Esophagus squamous epithelium (tissue), 5 donors: ENCODE measurements around the gene PRKCE. TPM values are rescaled to one million over a fixed set of nuclear protein-coding genes. Genes with fewer than 3 reads are reported as not detected.

Experiments used
- DNase-seq: peaks from one replicate; lab custom pipeline; 2025; lab: John Stamatoyannopoulos, UW
- H3K27ac ChIP-seq, 4 donors: fragments of 200-600 bp; sonication (generic); one replicate each; pipeline ENCODE4 v1.5.1; 2016 to 2019; ENCODE audit warnings: mild to moderate bottlenecking in 1 of 4
- H3K27me3 ChIP-seq, 4 donors: fragments of 200-600 bp; sonication (generic); 1 replicate in 3 of 4; 2 replicates in 1 of 4; pipeline versions ENCODE4 v1.5.1 to v1.6.0; 2017 to 2021; ENCODE audit warnings: antibody characterized with exemption in 1 of 4
- H3K36me3 ChIP-seq, 3 donors: fragments of 200-600 bp; sonication (generic); one replicate each; pipeline ENCODE4 v1.5.1; 2016 to 2019
- H3K4me1 ChIP-seq, 3 donors: fragments of 200-600 bp; sonication (generic); one replicate each; pipeline ENCODE4 v1.5.1; 2017 to 2019
- H3K4me3 ChIP-seq, 4 donors: fragments of 200-600 bp; sonication (generic); 1 replicate in 3 of 4; 2 replicates in 1 of 4; pipeline ENCODE4 v1.5.1; 2016 to 2019; ENCODE audit warnings: mild to moderate bottlenecking in 2 of 4, moderate library complexity in 1 of 4
- H3K9me3 ChIP-seq, 3 donors: fragments of 200-600 bp; sonication (generic); one replicate each; pipeline ENCODE4 v1.5.1; 2016 to 2019
- CTCF ChIP-seq, 6 experiments: fragments of 450-650 bp in 4 of 6; fragments of 200-600 bp in 2 of 6; sonication (generic) in 2 of 6; IDR thresholded peaks; one replicate each; pipeline ENCODE4 v1.5.1; 2016 to 2019; ENCODE audit warnings: antibody characterized with exemption in 6 of 6, mild to moderate bottlenecking in 4 of 6, moderate library complexity in 4 of 6
- POLR2A ChIP-seq, 4 donors: fragments of 450-650 bp; IDR thresholded peaks; one replicate each; pipeline ENCODE4 v1.6.1; 2017; ENCODE audit warnings: antibody characterized with exemption in 4 of 4, mild to moderate bottlenecking in 4 of 4, moderate library complexity in 3 of 4
- WGBS, 2 donors: methylation state at CpG; one replicate each; pipeline ENCODE4 v1.1.5; 2018; 5-methylcytosine and 5-hydroxymethylcytosine counted together
- intact Hi-C: fragments of 100-400 bp; cut with DNase I; formaldehyde crosslinking; loops from one replicate; pipeline ENCODE4 v1.15.0; 2022
- total RNA-seq, 4 donors: library from RNA; depleted of rRNA; stranded (reverse); fragments of >200 nt; gene quantifications; one replicate each; pipeline ENCODE4 v1.1.0, GENCODE V29; 2016
- donor health status: DM: yes; HTN: yes; CAD: no.

The PRKCE gene
- total RNA-seq, 4 donors from 2014 or later = 6.5 to 13.7 (median 9.9) TPM

- intact Hi-C loops = no loop called here
- Histone ChIP-seq H3K9me3 (no peaks in the 10 kb centered on the region), H3K4me3 (no peak overlapping the region), H3K4me1 (peaks cover 0 to 23% (median 3%) of the 10 kb centered on the region in 3 donors), H3K27me3 (no peaks in the 10 kb centered on the region), H3K27ac (no peak overlapping the region), H3K36me3 (no peaks in the 10 kb centered on the region)
- TF ChIP-seq POLR2A (IDR thresholded peaks at IDR 0.05) = no peak
- no peak for TF ChIP-seq CTCF (IDR thresholded peaks at IDR 0.05)
- no peak for DNase-seq
- 91 to 96% methylated on average over 4 of the region's 4 CpGs for WGBS, 2 donors
Observed at GRCh38 chr2:45746888-45747287, 95.4 kb downstream of the PRKCE start.

- H3K36me3 ChIP-seq = no peaks in the 10 kb centered on the region
- intact Hi-C loops = no loop called here
- TF ChIP-seq CTCF (IDR thresholded peaks at IDR 0.05) (no peak), POLR2A (IDR thresholded peaks at IDR 0.05) (no peak)
- H3K27ac ChIP-seq = no peak overlapping the region
- H3K9me3 ChIP-seq = no peaks in the 10 kb centered on the region
- no peaks in the 10 kb centered on the region for H3K27me3 ChIP-seq
- peaks cover 0 to 23% (median 3%) of the 10 kb centered on the region in 3 donors for H3K4me1 ChIP-seq
- H3K4me3 ChIP-seq = no peak overlapping the region
- no peak for DNase-seq
Observed at GRCh38 chr2:45747363-45747762, 95.9 kb downstream of the PRKCE start.

- intact Hi-C loops = no loop called here
- H3K27ac ChIP-seq = no peak overlapping the region
- no peak for TF ChIP-seq CTCF (IDR thresholded peaks at IDR 0.05)
- no peak for TF ChIP-seq POLR2A (IDR thresholded peaks at IDR 0.05)
- H3K9me3 ChIP-seq = no peaks in the 10 kb centered on the region
- H3K27me3 ChIP-seq = no peaks in the 10 kb centered on the region
- DNase-seq = no peak
- peaks cover 0 to 20% (median 3%) of the 10 kb centered on the region in 3 donors for H3K4me1 ChIP-seq
- H3K36me3 ChIP-seq = no peaks in the 10 kb centered on the region
- WGBS, 2 donors = 76 to 77% methylated on average over 8 of the region's 8 CpGs
- H3K4me3 ChIP-seq = no peak overlapping the region
Observed at GRCh38 chr2:45748239-45748638, 96.8 kb downstream of the PRKCE start.

GRCh38 chr2:45750001-45750400 is 98.5 kb downstream of the PRKCE start:
- no peak for TF ChIP-seq CTCF (IDR thresholded peaks at IDR 0.05)
- TF ChIP-seq POLR2A (IDR thresholded peaks at IDR 0.05) = no peak
- H3K36me3 ChIP-seq = no peaks in the 10 kb centered on the region
- no peak for DNase-seq
- H3K4me1 ChIP-seq = peaks cover 0 to 25% (median 0%) of the 10 kb centered on the region in 3 donors
- no peak overlapping the region for H3K4me3 ChIP-seq
- H3K27ac ChIP-seq = no peak overlapping the region
- intact Hi-C loops = no loop called here
- 78 to 84% methylated on average over 2 of the region's 2 CpGs for WGBS, 2 donors
- H3K27me3 ChIP-seq = no peaks in the 10 kb centered on the region
- no peaks in the 10 kb centered on the region for H3K9me3 ChIP-seq

GRCh38 chr2:45750484-45750883 is 99.0 kb downstream of the PRKCE start:
- H3K27me3 ChIP-seq = no peaks in the 10 kb centered on the region
- H3K9me3 ChIP-seq = no peaks in the 10 kb centered on the region
- H3K4me3 ChIP-seq = no peak overlapping the region
- H3K4me1 ChIP-seq = peaks cover 0 to 22% (median 0%) of the 10 kb centered on the region in 3 donors
- H3K27ac ChIP-seq = no peak overlapping the region
- TF ChIP-seq POLR2A (IDR thresholded peaks at IDR 0.05) = no peak
- TF ChIP-seq CTCF (IDR thresholded peaks at IDR 0.05) = no peak
- 71 to 75% methylated on average over 1 of the region's 1 CpG for WGBS, 2 donors
- no peaks in the 10 kb centered on the region for H3K36me3 ChIP-seq
- intact Hi-C loops = no loop called here
- DNase-seq = no peak
